Superior temporal gyrus (tissue), 1 donor: ENCODE results near the gene ARGLU1.

ENCODE experiments used
- DNase-seq: peaks from one replicate; pipeline ENCODE4 v3.0.0-alpha.2; 2016; ENCODE audit errors: extremely low spot score

Gene ARGLU1

GRCh38 chr13:106541826-106542225 is 26.1 kb downstream of the ARGLU1 start:
- DNase-seq = no peak

DNA sequence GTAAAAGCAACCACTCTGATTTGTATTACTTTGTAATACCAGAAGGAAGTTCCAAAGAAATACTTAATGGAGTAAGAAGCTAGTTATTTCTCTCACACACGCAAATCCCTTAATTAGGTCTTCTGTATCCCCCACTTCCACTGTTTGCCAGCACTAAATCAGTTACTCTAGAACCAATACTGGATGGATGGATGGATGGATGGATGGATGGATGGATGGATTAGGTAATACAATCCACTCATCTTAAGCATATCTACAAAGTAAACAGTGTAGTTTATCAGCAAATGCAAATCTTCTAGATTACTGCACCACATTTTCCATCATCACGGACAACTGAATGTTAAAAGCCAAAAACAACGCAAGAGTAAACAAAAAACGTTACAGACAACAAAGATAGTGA is 27.3 kb downstream of the ARGLU1 start:
- DNase-seq = no peak

GRCh38 chr13:106537521-106537920 is 30.4 kb downstream of the ARGLU1 start:
- DNase-seq = peak; percentile 22

DNA sequence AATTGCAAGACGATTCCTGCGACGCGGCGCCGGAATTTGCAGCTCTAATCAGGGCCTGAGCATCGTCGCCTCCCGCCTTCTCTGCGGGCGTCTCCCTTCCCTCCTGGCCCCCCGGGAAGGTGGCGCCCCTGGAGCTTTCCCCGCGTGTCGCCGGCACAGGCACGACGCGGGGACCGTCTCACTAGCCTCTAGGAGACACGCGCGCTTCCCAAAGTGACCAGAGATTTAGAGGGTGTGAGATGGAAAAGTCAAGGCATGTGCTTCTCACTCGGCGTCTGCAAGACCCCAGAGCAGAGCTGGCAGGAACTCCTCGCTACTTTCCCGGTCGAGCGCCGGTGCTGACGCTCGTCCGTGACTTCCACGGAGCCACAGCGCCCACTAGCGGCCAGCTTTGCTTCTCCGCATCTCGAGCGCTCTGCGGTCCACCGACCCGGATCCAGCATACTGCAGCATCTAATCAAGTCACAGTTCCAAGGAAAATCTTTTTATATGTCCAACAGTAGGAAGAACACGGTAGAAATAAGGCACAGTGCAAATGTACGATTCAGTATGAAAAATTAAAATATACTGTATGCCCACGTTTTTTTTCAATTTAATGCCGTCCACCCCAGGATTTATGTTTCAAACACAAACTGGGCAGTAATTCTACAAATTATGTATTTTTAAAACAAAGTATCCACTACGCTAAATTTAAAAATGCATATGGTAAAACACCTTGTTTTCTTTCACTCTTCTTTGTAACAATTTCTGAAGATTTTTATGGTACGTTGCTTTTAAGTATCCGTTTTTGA is 31.5 kb downstream of the ARGLU1 start:
- peak; percentile 98 for DNase-seq

- peak; percentile 93 for DNase-seq
Measured at GRCh38 chr13:106535552-106536243, 32.2 kb downstream of the ARGLU1 start, which contains the start of gene EFNB2. Gene EFNB2, minus strand, starts transcription at chr13:106535662. Its CDS starts 698 bp downstream, at chr13:106534964.

DNA sequence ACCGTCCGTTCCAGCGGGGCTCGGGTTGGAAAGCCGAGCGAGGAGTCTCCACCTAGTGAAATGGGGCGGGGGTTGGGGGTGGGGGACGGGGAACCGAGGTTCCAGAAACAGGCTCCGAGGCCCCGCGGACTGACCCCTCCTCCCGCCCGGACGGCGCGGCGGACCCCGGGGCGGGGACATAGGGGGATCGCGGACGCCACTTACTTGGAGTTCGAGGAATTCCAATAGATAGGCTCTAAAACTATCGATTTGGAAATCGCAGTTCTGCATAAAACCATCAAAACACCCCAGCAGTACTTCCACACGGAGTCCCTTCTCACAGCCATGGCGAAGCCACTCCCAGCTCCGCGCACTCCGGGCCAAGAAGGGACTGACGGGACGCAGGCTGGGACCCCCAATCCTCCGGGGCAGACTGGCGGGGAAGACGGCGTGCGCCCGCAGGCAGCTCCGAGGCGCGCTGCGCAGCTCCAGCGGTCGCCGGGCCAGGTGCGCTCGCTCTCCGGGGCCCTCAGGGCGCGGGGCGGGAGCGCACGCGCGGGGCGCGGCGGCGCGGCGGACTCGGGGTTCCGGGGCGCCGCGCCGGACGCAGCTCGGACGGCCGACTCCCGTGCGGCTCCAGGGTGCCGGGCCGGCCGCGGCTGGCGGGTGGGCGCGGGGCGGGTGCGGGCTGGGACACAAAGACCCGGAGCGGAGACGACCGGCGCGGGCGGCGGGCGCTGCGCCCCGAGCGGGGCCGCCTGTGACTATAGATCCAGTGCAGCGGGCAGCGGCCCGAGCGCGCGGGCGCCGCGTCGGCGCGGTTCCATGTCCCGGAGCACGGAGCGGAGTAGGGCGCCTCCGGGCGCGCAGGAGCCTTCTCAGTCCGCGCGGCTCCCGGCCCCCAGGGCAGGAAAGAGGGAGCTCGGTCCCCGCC is 33.0 kb downstream of the ARGLU1 start:
- DNase-seq = peak; percentile 42

DNA sequence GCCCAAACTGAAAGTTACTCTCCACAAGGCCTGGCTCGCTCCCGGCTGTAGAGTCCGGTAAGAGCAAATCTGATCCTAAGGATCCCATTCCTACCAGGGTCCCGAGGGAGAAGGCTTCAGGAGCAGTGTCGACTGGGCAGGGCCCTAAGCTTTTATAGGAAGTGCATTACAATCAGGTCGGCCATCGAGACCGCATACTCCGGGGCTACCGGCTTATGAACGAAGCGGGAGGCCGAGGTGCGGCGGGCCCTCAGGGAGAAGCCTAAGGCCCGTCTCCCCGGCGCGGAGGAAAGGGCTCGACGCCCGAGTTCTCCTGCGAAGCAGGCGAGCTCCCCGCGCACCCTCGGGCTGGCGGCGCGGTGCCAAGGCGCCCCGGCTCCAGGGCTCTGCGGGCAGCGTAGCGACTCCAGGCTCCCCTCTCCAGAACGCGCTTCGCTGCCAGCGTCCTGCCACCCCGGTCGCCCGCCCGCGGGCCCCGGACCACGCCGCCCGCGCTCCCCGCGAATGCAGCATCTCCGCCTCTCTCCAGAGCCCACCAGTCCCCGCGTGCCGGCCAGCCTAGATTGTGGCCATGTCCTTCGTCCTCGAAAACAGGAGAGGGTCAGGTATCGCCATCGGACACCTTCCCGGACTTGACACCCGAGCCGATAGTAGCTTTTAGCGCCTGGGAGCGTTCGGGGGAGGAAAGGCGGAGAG is 33.8 kb downstream of the ARGLU1 start:
- DNase-seq = no peak

- DNase-seq = peak; percentile 86
Measured at GRCh38 chr13:106533101-106533942, 34.6 kb downstream of the ARGLU1 start.

- peak; percentile 69 for DNase-seq
Measured at GRCh38 chr13:106532111-106532929, 35.6 kb downstream of the ARGLU1 start.

- peak; percentile 70 for DNase-seq
Measured at GRCh38 chr13:106530980-106531481, 36.9 kb downstream of the ARGLU1 start.

- DNase-seq = no peak
Measured at GRCh38 chr13:106530171-106530851, 37.6 kb downstream of the ARGLU1 start.

DNA sequence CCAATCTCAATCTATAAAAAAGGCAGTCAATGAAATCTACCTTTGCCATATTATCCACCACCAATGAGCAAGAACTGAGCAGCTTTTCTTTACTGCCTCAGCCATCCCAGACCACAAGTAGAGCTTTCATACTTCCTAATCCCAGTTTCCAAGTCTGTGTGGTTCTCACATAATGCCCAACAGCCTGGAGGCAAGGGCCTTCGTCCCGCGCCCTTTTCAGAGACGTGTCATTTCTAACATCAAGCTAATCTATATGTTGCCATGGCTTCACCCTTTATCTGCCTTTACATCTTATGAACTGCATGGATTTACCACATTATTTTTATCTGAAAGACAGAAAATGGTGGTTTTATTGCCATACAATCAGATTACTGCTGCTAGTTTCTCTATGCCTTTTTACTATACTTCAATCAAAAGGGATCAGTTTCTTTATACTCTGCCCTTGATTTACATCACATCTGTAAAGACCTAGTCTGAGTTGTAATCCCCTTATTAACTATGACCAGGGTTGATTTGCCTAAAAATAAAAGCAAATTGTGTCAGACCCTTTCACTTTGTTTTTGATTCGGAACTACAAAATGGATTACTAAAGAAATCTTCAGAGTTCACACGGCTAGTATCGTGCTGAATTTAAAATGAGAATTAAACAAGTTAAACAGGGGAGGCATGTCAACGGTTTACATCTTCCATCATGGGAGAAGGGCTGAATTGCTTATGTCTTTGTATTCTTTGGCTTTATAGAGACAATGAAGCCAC is 38.3 kb downstream of the ARGLU1 start:
- peak; percentile 55 for DNase-seq

- DNase-seq = peak; percentile 20
Measured at GRCh38 chr13:106528718-106529414, 39.1 kb downstream of the ARGLU1 start.

- DNase-seq = peak; percentile 22
Measured at GRCh38 chr13:106527826-106528225, 40.1 kb downstream of the ARGLU1 start.

DNA sequence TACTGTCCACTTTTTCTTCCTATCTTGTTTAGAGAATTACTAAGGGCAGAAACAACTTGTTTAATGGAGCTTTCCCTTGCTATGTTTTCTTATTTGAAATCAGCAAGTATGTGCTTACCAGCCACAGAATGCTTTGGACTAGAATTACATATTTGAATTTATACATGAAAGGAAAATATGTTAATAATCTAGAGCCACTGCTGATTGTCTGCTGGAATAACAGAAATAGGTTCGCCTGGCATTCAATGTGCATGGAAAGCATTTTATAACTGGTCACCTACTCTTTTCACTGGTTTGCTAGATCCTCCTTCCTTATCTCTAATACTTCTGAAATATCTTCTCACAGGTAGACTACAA is 40.5 kb downstream of the ARGLU1 start:
- no peak for DNase-seq

- DNase-seq = no peak
Measured at GRCh38 chr13:106526738-106527444, 41.0 kb downstream of the ARGLU1 start.

DNA sequence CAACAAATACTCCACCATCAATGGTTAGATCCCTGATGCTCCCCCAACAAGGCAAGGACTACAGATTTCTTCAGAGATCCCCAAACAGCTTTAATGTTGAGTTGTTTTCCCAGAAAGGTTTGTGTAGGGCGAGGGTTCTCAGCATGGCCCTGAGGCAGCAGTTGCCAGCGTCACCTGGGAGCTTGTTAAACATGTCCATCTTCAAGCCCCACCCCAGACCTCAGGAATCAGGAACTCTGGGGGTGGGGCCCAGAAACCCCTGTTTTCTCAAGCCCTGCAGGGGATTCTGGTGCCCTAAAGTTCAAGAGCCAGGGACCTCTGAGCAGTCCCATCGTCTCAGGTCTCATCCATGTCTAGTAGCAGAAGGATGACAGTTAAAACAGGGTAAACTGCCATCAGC is 42.1 kb downstream of the ARGLU1 start:
- DNase-seq = no peak
